CD4-positive, alpha-beta T cell treated with Interleukin-21 for 1 hour (primary cell): ENCODE results near the gene NMBR.
"Not testable (repeated sequence)": the region's sequence is repeated elsewhere in the genome, so short reads cannot be mapped to it uniquely, and the experiment has no call there.

Source experiments
- DNase-seq: peaks from one replicate; pipeline ENCODE4 v3.0.0-alpha.2; 2020

The NMBR gene

GRCh38 chr6:142153196-142153595 lies 6.3 kb upstream of the NMBR start:
- DNase-seq, result no peak

- DNase-seq, result no peak
These were observed 5.8 kb upstream of the NMBR start for GRCh38 chr6:142152746-142153145.

GRCh38 chr6:142141531-142141930 lies 5.4 kb downstream of the NMBR start:
- DNase-seq, result not testable (repeated sequence)

GRCh38 chr6:142138876-142139275 lies 8.0 kb downstream of the NMBR start:
- DNase-seq, result no peak

- DNase-seq, result no peak
These were observed 14.3 kb downstream of the NMBR start, which contains the start of gene GJE1 for GRCh38 chr6:142132625-142133024. GJE1 (plus strand) TSS chr6:142132925; CDS start chr6:142133159, 234 bp downstream.

- no peak for DNase-seq
These were observed 16.1 kb downstream of the NMBR start for GRCh38 chr6:142130814-142131213.

- no peak for DNase-seq
These were observed 25.6 kb downstream of the NMBR start for GRCh38 chr6:142121342-142121741.

GRCh38 chr6:142118925-142119324 lies 28.0 kb downstream of the NMBR start:
- no peak for DNase-seq

GRCh38 chr6:142118328-142118727 lies 28.6 kb downstream of the NMBR start:
- DNase-seq, result no peak

GRCh38 chr6:142117366-142117765 lies 29.6 kb downstream of the NMBR start:
- no peak for DNase-seq

GRCh38 chr6:142112451-142113061 lies 34.4 kb downstream of the NMBR start:
- DNase-seq, result peak; percentile 69

GRCh38 chr6:142110820-142111219 lies 36.1 kb downstream of the NMBR start:
- not testable (repeated sequence) for DNase-seq

GRCh38 chr6:142104820-142105219 lies 42.1 kb downstream of the NMBR start:
- DNase-seq, result not testable (repeated sequence)

- DNase-seq, result no peak
These were observed 58.1 kb downstream of the NMBR start for GRCh38 chr6:142088858-142089216.

GRCh38 chr6:142087950-142088857 lies 58.7 kb downstream of the NMBR start:
- no peak for DNase-seq

GRCh38 chr6:142079130-142079529 lies 67.8 kb downstream of the NMBR start:
- no peak for DNase-seq

GRCh38 chr6:142075516-142076101 lies 71.3 kb downstream of the NMBR start:
- DNase-seq, result peak; percentile 15

- no peak for DNase-seq
These were observed 72.4 kb downstream of the NMBR start for GRCh38 chr6:142074516-142074915.

GRCh38 chr6:142071981-142072380 lies 74.9 kb downstream of the NMBR start:
- no peak for DNase-seq

- no peak for DNase-seq
These were observed 78.5 kb downstream of the NMBR start for GRCh38 chr6:142068416-142068815.

- not testable (repeated sequence) for DNase-seq
These were observed 84.1 kb downstream of the NMBR start for GRCh38 chr6:142062861-142063260.

GRCh38 chr6:142058551-142059290 lies 88.2 kb downstream of the NMBR start:
- no peak for DNase-seq

GRCh38 chr6:142055219-142055618 lies 91.7 kb downstream of the NMBR start:
- DNase-seq, result no peak
